ENCODE results near the gene ALOX5AP.

ALOX5AP gene

GRCh38 chr13:30727491-30728355, 7.6 kb upstream of the ALOX5AP start:
- DNase-seq (ENCODE audit: low spot score) = no peak
- CTCF ChIA-PET = interaction anchor here (0.5 kb wide), 1 partner anchor 110 kb away, joined by 4 read pairs; the partner anchor contains the start of gene USPL1
- no peak overlapping the region for H3K27ac ChIP-seq
- no peak for TF ChIP-seq CTCF (conservative IDR thresholded peaks at IDR 0.05; ENCODE audit: low read depth)
- POLR2A ChIA-PET (ENCODE audit: low non-redundant PET) = no interaction called here

- TF ChIP-seq CTCF (conservative IDR thresholded peaks at IDR 0.05; ENCODE audit: low read depth) = no peak
- no peak for DNase-seq (ENCODE audit: low spot score)
- H3K27ac ChIP-seq = no peak overlapping the region
- CTCF ChIA-PET = no interaction called here
- POLR2A ChIA-PET (ENCODE audit: low non-redundant PET) = no interaction called here
Observed at GRCh38 chr13:30729801-30730200, 5.5 kb upstream of the ALOX5AP start.

GRCh38 chr13:30730526-30730925, 4.8 kb upstream of the ALOX5AP start:
- H3K27ac ChIP-seq = no peak overlapping the region
- ChIA-PET POLR2A (ENCODE audit: low non-redundant PET) (no interaction called here), CTCF (no interaction called here)
- TF ChIP-seq CTCF (conservative IDR thresholded peaks at IDR 0.05; ENCODE audit: low read depth) = no peak
- no peak for DNase-seq (ENCODE audit: low spot score)

GRCh38 chr13:30731361-30732045, 3.8 kb upstream of the ALOX5AP start:
- no peak for TF ChIP-seq CTCF (conservative IDR thresholded peaks at IDR 0.05; ENCODE audit: low read depth)
- ChIA-PET CTCF (no interaction called here), POLR2A (ENCODE audit: low non-redundant PET) (no interaction called here)
- DNase-seq (ENCODE audit: low spot score) = no peak
- no peak overlapping the region for H3K27ac ChIP-seq

GRCh38 chr13:30732046-30732390, 3.3 kb upstream of the ALOX5AP start:
- POLR2A ChIA-PET (ENCODE audit: low non-redundant PET) = no interaction called here
- H3K27ac ChIP-seq = no peak overlapping the region
- CTCF ChIA-PET = no interaction called here
- no peak for DNase-seq (ENCODE audit: low spot score)
- TF ChIP-seq CTCF (conservative IDR thresholded peaks at IDR 0.05; ENCODE audit: low read depth) = no peak

GRCh38 chr13:30734439-30734838, 904 bp upstream of the ALOX5AP start:
- TF ChIP-seq CTCF (conservative IDR thresholded peaks at IDR 0.05; ENCODE audit: low read depth) = no peak
- CTCF ChIA-PET = no interaction called here
- peak; percentile 70 for DNase-seq (ENCODE audit: low spot score)
- peak overlapping the region; percentile 56 for H3K27ac ChIP-seq
- POLR2A ChIA-PET (ENCODE audit: low non-redundant PET) = no interaction called here
